Prostate gland (tissue), 2 donors: Measurements from ENCODE around the gene SLC6A12. TPM values are rescaled to one million over a fixed set of nuclear protein-coding genes. Genes with fewer than 3 reads are reported as not detected.

ENCODE experiments used
- DNase-seq: peaks from one replicate; pipeline ENCODE4 v3.0.0-alpha.2; 2019; ENCODE audit warnings: low spot score
- H3K27ac ChIP-seq, 2 donors: fragments of 200-600 bp; sonication (generic); 2 replicates each; pipeline ENCODE4 v1.5.1; 2017 to 2019
- H3K27me3 ChIP-seq: fragments of 200-600 bp; sonication (generic); replicated peaks from 2 replicates; pipeline ENCODE4 v1.5.1; 2019; ENCODE audit not compliant: insufficient read depth
- H3K36me3 ChIP-seq, 2 donors: fragments of 200-600 bp; sonication (generic); 1 replicate in 1 of 2; 2 replicates in 1 of 2; pipeline versions ENCODE4 v1.5.1 to v1.8.1; 2017 to 2019
- H3K4me1 ChIP-seq: fragments of 200-600 bp; sonication (generic); replicated peaks from 2 replicates; pipeline ENCODE4 v1.5.1; 2019
- H3K4me3 ChIP-seq, 2 donors: fragments of 200-600 bp; sonication (generic); 2 replicates each; pipeline ENCODE4 v1.5.1; 2017 to 2019
- H3K9me3 ChIP-seq: fragments of 200-600 bp; sonication (generic); 2 replicates; pipeline ENCODE4 v1.5.1; 2017
- POLR2A ChIP-seq: fragments of 450-650 bp; IDR thresholded peaks from one replicate; pipeline ENCODE4 v1.6.1; 2016; ENCODE audit warnings: antibody characterized with exemption, mild to moderate bottlenecking
- POLR2AphosphoS5 ChIP-seq: sonication (generic); formaldehyde crosslinking; IDR thresholded peaks from one replicate; pipeline ENCODE4 v1.6.1; 2017; ENCODE audit warnings: antibody characterized with exemption
- WGBS: methylation state at CpG from one replicate; pipeline ENCODE4 v1.1.5; 2018; 5-methylcytosine and 5-hydroxymethylcytosine counted together
- intact Hi-C: fragments of 100-400 bp; cut with DNase I; formaldehyde crosslinking; loops from one replicate; pipeline ENCODE4 v1.14.2; 2022
- total RNA-seq, 2 donors: library from RNA; depleted of rRNA; stranded (reverse); fragments of >200 nt; gene quantifications; one replicate each; pipeline ENCODE4 v1.1.0, GENCODE V29; 2016
- TF ChIP-seq, protein P1 (sequence below), 4 experiments: fragments of 200-600 bp in 2 of 4; fragments of 450-650 bp in 2 of 4; sonication (generic) in 2 of 4; IDR thresholded peaks; 1 replicate in 3 of 4; 2 replicates in 1 of 4; pipeline ENCODE4 v1.5.1; 2016 to 2019; ENCODE audit warnings: antibody characterized with exemption in 4 of 4, mild to moderate bottlenecking in 2 of 4, moderate library complexity in 2 of 4

Gene SLC6A12
- total RNA-seq, 2 donors from 2014 or later = 1.0 to 1.9 TPM

GRCh38 chr12:175759-176158, 38.2 kb downstream of the SLC6A12 start:
- intact Hi-C loops = no loop called here
- Histone ChIP-seq H3K4me1 (no peaks in the 10 kb centered on the region), H3K4me3 (no peak overlapping the region), H3K36me3 (no peaks in the 10 kb centered on the region), H3K9me3 (no peaks in the 10 kb centered on the region), H3K27me3 (peaks cover 2% of the 10 kb centered on the region), H3K27ac (no peak overlapping the region)
- no peak for DNase-seq
- TF ChIP-seq POLR2A (no peak), POLR2AphosphoS5 (no peak)
- TF ChIP-seq, protein P1, sequence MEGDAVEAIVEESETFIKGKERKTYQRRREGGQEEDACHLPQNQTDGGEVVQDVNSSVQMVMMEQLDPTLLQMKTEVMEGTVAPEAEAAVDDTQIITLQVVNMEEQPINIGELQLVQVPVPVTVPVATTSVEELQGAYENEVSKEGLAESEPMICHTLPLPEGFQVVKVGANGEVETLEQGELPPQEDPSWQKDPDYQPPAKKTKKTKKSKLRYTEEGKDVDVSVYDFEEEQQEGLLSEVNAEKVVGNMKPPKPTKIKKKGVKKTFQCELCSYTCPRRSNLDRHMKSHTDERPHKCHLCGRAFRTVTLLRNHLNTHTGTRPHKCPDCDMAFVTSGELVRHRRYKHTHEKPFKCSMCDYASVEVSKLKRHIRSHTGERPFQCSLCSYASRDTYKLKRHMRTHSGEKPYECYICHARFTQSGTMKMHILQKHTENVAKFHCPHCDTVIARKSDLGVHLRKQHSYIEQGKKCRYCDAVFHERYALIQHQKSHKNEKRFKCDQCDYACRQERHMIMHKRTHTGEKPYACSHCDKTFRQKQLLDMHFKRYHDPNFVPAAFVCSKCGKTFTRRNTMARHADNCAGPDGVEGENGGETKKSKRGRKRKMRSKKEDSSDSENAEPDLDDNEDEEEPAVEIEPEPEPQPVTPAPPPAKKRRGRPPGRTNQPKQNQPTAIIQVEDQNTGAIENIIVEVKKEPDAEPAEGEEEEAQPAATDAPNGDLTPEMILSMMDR (IDR thresholded peaks at IDR 0.05) = no peak
- 85% methylated on average over 16 of the region's 16 CpGs for WGBS

- Histone ChIP-seq H3K36me3 (no peaks in the 10 kb centered on the region), H3K4me3 (no peak overlapping the region), H3K9me3 (no peaks in the 10 kb centered on the region), H3K4me1 (no peaks in the 10 kb centered on the region), H3K27me3 (peaks cover 2% of the 10 kb centered on the region), H3K27ac (no peak overlapping the region)
- no peak for DNase-seq
- intact Hi-C loops = no loop called here
- WGBS = 39% methylated on average over 9 of the region's 10 CpGs
- TF ChIP-seq, protein P1 (IDR thresholded peaks at IDR 0.05) = no peak
- TF ChIP-seq POLR2AphosphoS5 (no peak), POLR2A (no peak)
These were observed 38.7 kb downstream of the SLC6A12 start for GRCh38 chr12:175250-175649.

- DNase-seq = no peak
These were observed 39.4 kb downstream of the SLC6A12 start for GRCh38 chr12:174596-174995.

GRCh38 chr12:174124-174523, 39.8 kb downstream of the SLC6A12 start:
- peaks cover 2% of the 10 kb centered on the region for H3K27me3 ChIP-seq
- no peaks in the 10 kb centered on the region for H3K9me3 ChIP-seq
- no peak for DNase-seq
- H3K4me3 ChIP-seq = no peak overlapping the region
- no peaks in the 10 kb centered on the region for H3K36me3 ChIP-seq
- intact Hi-C loops = no loop called here
- no peaks in the 10 kb centered on the region for H3K4me1 ChIP-seq
- WGBS = 78% methylated on average over 6 of the region's 6 CpGs
- TF ChIP-seq, protein P1 (IDR thresholded peaks at IDR 0.05) = no peak
- TF ChIP-seq POLR2A = no peak
- no peak for TF ChIP-seq POLR2AphosphoS5
- no peak overlapping the region for H3K27ac ChIP-seq

More at GRCh38 chr12:174596-174995, 39.4 kb downstream of the SLC6A12 start:
- no peaks in the 10 kb centered on the region for H3K9me3 ChIP-seq
- WGBS = 61% methylated on average over 23 of the region's 23 CpGs
- intact Hi-C loops = no loop called here
- no peak overlapping the region for H3K4me3 ChIP-seq
- H3K27me3 ChIP-seq = peaks cover 2% of the 10 kb centered on the region
- H3K27ac ChIP-seq = no peak overlapping the region
- H3K4me1 ChIP-seq = no peaks in the 10 kb centered on the region
- no peaks in the 10 kb centered on the region for H3K36me3 ChIP-seq
- TF ChIP-seq POLR2A (no peak), POLR2AphosphoS5 (no peak)
- TF ChIP-seq, protein P1 (IDR thresholded peaks at IDR 0.05) = no peak

GRCh38 chr12:172732-173161, 41.2 kb downstream of the SLC6A12 start:
- TF ChIP-seq POLR2AphosphoS5 (no peak), POLR2A (no peak)
- TF ChIP-seq, protein P1 (IDR thresholded peaks at IDR 0.05) = no peak
- Histone ChIP-seq H3K36me3 (no peaks in the 10 kb centered on the region), H3K4me1 (no peaks in the 10 kb centered on the region), H3K4me3 (no peak overlapping the region), H3K27ac (no peak overlapping the region), H3K27me3 (peaks cover 2% of the 10 kb centered on the region), H3K9me3 (no peaks in the 10 kb centered on the region)
- DNase-seq = no peak
- WGBS = 81% methylated on average over 15 of the region's 15 CpGs
- intact Hi-C loops = no loop called here
